H1 (cell line): ENCODE results near the gene CCL24. TPM values are rescaled to one million over a fixed set of nuclear protein-coding genes. Genes with fewer than 3 reads are reported as not detected.

ENCODE experiments used
- CHD7 ChIP-seq: fragments of 300-600 bp; sonication (generic); IDR thresholded peaks from 2 replicates; pipeline ENCODE4 v1.7.1; 2012; ENCODE audit warnings: low read length, moderate library complexity, mild to moderate bottlenecking, inconsistent platforms; ENCODE audit not compliant: insufficient replicate concordance
- POLR2A ChIP-seq, 2 experiments: IDR thresholded peaks; 1 replicate in 1 of 2; 2 replicates in 1 of 2; pipeline ENCODE4 v1.6.1; 2011; ENCODE audit warnings: low read depth in 2 of 2, low read length in 2 of 2, mild to moderate bottlenecking in 2 of 2; ENCODE audit errors: control extremely low read depth in 1 of 2
- polyA plus RNA-seq, 7 experiments: library from polyadenylated mRNA; depleted of rRNA in 3 of 7; stranded (reverse) in 5 of 7; unstranded in 2 of 7; fragments of >200 nt in 5 of 7; fragments of 200-250 nt in 2 of 7; gene quantifications; 1 replicate in 5 of 7; 2 replicates in 1 of 7; 4 replicates in 1 of 7; pipeline versions ENCODE4 v1.2.1 to v1.2.3, GENCODE V29; 2011 to 2013; ENCODE audit warnings: missing spikeins in 2 of 7, mixed read lengths in 2 of 7
- total RNA-seq: library from RNA; stranded (reverse); fragmentation: NEBNext Ultra II Directional; extraction: Animal tissue kit (Norgen Biotek cat#: 25700); gene quantifications from 2 replicates; pipeline ENCODE4 v1.2.1, GENCODE V29; 2021

CCL24 gene
- total and polyA plus RNA-seq, 2 of the 8 experiments (the other 6 are each of a cell fraction or from before 2014, with no cell fraction given), result not detected

GRCh38 chr7:75856536-75856935, 42.9 kb upstream of the CCL24 start (continued):
- TF ChIP-seq CHD7 (no peak), POLR2A (IDR thresholded peaks at IDR 0.05; ENCODE audit: control extremely low read depth in 1 of 2, low read depth in 2 of 2, low read length in 2 of 2) (no peak)
